22Rv1 (cell line): Measurements from ENCODE around the gene ENDOV.

ENCODE experiments used
- CTCF ChIP-seq: fragments of 450-650 bp; IDR thresholded peaks from 2 replicates; pipeline ENCODE4 v1.5.1; 2017; ENCODE audit warnings: mild to moderate bottlenecking
- ZFX ChIP-seq: fragments of 450-650 bp; IDR thresholded peaks from 2 replicates; pipeline ENCODE4 v1.6.1; 2017; ENCODE audit warnings: antibody characterized with exemption, borderline replicate concordance

- no peak for TF ChIP-seq CTCF
- no peak for TF ChIP-seq ZFX
Observed at GRCh38 chr17:80480248-80480647, 65.3 kb downstream of the ENDOV start.
